Measurements from ENCODE around the gene ABCA13.
"Not testable (repeated sequence)": the region's sequence is repeated elsewhere in the genome, so short reads cannot be mapped to it uniquely, and the experiment has no call there.

The ABCA13 gene

DNA sequence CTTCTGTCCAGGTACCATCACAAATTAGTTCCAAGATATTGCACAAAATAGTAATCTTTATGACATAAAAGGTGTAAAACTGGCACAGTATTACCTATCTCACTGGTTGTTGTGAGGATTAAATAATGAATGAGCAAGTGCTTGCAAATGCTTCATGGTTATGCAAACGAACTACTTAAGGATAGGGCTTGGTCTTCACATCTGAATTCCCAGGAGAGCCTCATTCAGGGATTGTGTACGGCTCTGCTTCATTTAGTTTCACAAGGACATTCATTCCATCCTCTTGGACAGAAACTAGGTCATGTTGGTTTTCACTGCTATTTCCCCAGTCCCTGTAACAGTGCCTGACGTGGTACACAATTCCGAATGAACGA, 12.1 kb downstream of the ABCA13 start:
- Mint-ChIP-seq H3K9me3 (no peaks in the 10 kb centered on the region), H3K4me1 (ENCODE audit: low read depth) (peaks cover 10% of the 10 kb centered on the region), H3K4me3 (no peak overlapping the region), H3K27me3 (ENCODE audit: low read depth) (peaks cover under 1% of the 10 kb centered on the region), H3K36me3 (ENCODE audit: low read depth) (no peaks in the 10 kb centered on the region), H3K27ac (no peak overlapping the region)

DNA sequence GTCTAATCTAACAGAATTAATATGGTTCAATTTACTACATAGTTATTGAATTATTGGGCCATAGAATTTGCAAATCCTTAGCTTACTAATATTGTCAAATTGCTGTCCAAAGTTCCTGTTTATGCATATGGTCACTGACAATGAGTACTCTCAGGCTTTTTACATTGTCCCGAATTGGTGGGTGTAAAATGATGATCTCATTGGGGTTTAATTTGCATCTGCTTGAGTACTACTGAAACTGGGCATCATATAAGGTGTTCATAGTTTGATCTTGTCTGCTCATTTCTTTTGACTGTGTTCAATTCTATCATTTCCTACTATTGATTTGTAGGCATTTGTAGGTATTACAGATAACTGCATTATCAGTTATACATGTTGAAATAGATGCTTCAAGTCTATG, 12.7 kb downstream of the ABCA13 start:
- no peaks in the 10 kb centered on the region for H3K9me3 Mint-ChIP-seq
- peaks cover 10% of the 10 kb centered on the region for H3K4me1 Mint-ChIP-seq (ENCODE audit: low read depth)
- H3K4me3 Mint-ChIP-seq = no peak overlapping the region
- H3K27me3 Mint-ChIP-seq (ENCODE audit: low read depth) = peaks cover 5% of the 10 kb centered on the region
- H3K36me3 Mint-ChIP-seq (ENCODE audit: low read depth) = no peaks in the 10 kb centered on the region
- H3K27ac Mint-ChIP-seq = no peak overlapping the region

DNA sequence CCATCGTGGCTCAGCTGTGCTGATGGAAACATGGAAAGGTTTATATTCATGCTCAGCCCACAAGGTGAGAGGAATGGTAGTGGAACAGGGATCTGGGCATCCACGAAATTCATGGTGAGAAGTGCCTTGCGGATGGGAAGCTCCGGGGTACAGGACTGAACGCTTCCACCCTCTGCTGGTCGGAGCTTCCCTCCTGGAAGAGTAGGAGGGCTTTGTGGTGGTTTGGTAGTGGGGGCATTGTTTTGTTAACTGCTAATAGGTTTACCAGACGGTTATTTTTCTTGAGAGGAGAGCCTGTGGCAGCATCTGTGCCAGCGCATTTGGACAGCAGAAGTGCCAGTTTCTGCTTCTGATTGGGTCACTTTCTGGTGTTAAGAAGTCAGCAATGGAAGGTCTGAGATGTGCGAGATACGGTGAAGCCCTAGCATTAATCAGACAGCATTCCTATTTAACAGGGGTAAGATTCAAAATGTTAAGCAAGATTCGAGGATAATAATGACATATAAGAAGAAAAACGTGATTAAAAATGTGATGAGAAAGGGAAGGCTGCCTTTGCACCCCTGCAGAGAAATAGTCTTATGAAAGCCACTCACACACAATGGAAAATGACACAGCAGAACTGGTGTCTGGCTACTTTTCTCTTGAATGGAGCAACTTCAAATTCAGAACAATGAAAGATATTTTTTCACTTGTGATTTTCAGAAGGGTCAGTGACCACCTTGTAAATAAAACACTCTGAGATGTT, 17.7 kb downstream of the ABCA13 start:
- H3K27me3 Mint-ChIP-seq (ENCODE audit: low read depth) = peaks cover 5% of the 10 kb centered on the region
- no peaks in the 10 kb centered on the region for H3K4me1 Mint-ChIP-seq (ENCODE audit: low read depth)
- H3K27ac Mint-ChIP-seq = no peak overlapping the region
- H3K9me3 Mint-ChIP-seq = no peaks in the 10 kb centered on the region
- H3K36me3 Mint-ChIP-seq (ENCODE audit: low read depth) = no peaks in the 10 kb centered on the region
- no peak overlapping the region for H3K4me3 Mint-ChIP-seq

DNA sequence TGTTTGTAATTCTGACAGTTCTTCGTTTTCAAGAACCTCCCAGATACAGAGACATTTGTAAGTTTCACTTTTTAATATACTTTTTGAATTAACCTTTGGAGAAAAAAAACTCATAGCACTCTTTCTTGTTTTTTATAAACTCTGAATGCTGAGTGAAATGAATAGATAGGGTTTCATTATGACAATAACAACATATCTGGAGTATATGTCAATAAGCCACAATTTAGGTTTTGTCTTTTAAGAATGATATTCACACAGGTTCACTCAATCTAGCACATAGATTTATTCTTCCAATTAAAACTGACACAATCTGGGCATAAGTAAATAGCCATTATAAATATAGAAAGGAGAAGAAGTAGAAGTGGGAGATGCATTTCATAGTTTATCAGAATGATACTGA, 21.7 kb downstream of the ABCA13 start:
- H3K4me1 Mint-ChIP-seq (ENCODE audit: low read depth) = no peaks in the 10 kb centered on the region
- no peaks in the 10 kb centered on the region for H3K9me3 Mint-ChIP-seq
- H3K36me3 Mint-ChIP-seq (ENCODE audit: low read depth) = no peaks in the 10 kb centered on the region
- H3K27ac Mint-ChIP-seq = no peak overlapping the region
- peaks cover 5% of the 10 kb centered on the region for H3K27me3 Mint-ChIP-seq (ENCODE audit: low read depth)
- no peak overlapping the region for H3K4me3 Mint-ChIP-seq

DNA sequence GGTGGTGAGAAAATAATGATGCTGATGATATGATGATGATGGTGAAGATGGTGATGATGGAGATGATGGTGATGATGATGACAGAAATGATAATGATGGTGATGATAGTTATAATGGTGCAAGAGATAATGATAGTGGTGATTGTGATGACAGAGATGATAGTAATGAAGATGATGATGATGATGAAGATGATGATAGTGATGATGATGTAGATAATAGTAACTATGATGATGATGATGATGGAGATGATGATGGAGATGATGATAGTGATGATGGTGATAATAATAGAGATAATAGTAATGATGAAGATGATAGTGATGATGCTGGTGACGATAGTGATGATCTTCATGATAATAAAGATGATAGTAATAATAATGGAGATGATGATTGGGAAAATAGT, 22.2 kb downstream of the ABCA13 start:
- peaks cover 4% of the 10 kb centered on the region for H3K27me3 Mint-ChIP-seq (ENCODE audit: low read depth)
- no peaks in the 10 kb centered on the region for H3K9me3 Mint-ChIP-seq
- H3K27ac Mint-ChIP-seq = no peak overlapping the region
- no peaks in the 10 kb centered on the region for H3K36me3 Mint-ChIP-seq (ENCODE audit: low read depth)
- no peaks in the 10 kb centered on the region for H3K4me1 Mint-ChIP-seq (ENCODE audit: low read depth)
- no peak overlapping the region for H3K4me3 Mint-ChIP-seq

DNA sequence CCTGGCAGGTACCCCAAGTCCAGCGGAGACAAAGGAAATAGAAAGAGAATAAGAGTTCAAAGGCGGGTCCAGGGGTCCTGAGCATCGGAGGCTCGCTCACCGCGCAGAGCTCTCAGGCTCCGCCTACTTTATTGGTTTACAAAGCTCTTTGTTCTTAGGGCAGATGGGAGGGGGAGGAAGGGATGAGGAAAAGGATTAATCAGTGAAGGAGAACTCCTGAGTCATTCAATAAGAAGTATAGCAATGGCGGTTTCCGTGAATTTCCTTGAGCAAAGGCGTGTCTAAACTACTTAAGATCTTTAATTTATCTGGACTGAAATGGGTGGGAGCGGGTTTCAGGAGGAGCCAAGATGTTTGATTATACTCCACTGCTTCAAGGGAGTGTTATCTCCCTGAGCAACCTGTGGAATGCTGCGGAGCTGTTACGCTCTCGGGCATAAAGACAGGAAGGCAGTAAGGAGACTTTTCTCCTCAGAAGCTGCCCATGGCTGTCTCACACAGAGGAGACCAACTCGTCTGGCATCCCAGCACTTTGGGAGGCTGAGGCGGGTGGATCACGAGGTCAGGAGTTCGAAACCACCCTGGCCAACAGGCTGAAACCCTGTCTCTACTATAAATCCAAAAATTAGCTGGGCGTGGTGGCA, 29.8 kb downstream of the ABCA13 start:
- not testable (repeated sequence) for H3K27ac Mint-ChIP-seq; H3K36me3 Mint-ChIP-seq (ENCODE audit: low read depth); H3K27me3 Mint-ChIP-seq (ENCODE audit: low read depth); H3K4me3 Mint-ChIP-seq; H3K9me3 Mint-ChIP-seq; H3K4me1 Mint-ChIP-seq (ENCODE audit: low read depth)

DNA sequence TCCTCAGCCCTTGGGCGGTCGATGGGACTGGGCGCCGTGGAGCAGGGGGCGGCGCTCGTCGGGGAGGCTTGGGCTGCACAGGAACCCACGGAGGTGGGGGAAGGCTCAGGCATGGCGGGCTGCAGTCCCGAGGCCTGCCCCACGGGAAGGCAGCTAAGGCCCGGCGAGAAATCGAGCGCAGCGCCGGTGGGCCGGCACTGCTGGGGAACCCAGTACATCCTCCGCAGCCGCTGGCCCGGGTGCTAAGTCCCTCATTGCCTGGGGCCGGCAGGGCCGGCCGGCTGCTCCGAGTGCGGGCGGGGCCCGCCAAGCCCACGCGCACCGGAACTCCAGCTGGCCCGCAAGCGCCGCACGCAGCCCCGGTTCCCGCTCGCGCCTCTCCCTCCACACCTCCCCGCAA, 31.7 kb downstream of the ABCA13 start:
- H3K9me3 Mint-ChIP-seq; H3K4me1 Mint-ChIP-seq (ENCODE audit: low read depth); H3K27me3 Mint-ChIP-seq (ENCODE audit: low read depth); H3K27ac Mint-ChIP-seq; H3K36me3 Mint-ChIP-seq (ENCODE audit: low read depth); H3K4me3 Mint-ChIP-seq: not testable (repeated sequence)

DNA sequence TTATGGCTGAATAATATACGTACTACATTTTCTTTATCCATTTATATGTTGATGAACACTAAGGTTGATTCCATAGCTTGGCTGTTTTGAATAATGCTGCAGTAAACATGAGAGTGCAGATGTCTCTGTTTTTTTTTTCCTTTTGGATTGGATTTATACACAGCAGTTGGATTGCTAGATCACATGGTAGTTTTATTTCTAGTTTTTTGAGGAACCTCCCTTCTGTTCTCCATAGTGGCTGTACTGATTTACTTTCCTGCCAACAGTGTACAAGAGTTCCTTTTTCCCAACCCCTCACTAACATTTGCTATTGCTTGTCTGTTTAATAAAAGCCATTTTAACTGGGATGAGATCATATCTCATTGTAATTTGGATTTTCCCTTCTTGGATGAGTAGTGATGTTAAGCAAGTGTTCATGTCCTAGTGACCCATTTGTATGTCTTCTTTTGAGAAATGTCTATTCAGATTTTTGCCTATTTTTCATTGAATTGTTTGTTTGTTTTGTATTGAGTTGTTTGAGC, 36.0 kb downstream of the ABCA13 start:
- H3K27ac Mint-ChIP-seq = no peak overlapping the region
- peaks cover 8% of the 10 kb centered on the region for H3K27me3 Mint-ChIP-seq (ENCODE audit: low read depth)
- H3K9me3 Mint-ChIP-seq = no peaks in the 10 kb centered on the region
- H3K4me3 Mint-ChIP-seq = no peak overlapping the region
- no peaks in the 10 kb centered on the region for H3K36me3 Mint-ChIP-seq (ENCODE audit: low read depth)
- H3K4me1 Mint-ChIP-seq (ENCODE audit: low read depth) = no peaks in the 10 kb centered on the region

DNA sequence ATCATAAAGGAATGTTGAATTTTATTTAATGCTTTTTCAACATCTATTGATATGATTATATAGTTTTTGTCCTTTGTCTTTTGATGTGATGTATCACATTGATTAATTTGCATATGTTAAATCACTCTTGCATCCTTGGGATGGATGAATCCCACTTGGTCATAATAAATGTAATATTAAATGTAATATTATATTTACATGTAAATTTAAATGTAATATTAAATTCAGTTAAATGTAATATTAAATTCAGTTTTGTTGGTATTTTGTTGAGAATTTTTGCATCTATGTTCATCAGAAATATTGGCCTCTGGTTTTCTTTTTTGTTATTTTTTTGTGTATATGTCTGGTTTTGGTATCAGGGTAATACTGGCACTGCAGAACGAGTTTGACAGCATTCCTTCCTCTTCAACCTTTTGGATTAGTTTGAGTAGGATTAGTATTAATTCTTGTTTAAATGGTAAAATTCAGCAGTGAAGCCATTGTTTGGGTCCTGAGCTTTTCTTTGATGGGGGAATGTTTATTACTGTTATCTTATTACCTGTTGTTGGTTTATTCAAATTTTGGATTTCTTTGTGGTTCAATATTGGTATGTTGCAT, 37.8 kb downstream of the ABCA13 start:
- H3K4me3 Mint-ChIP-seq = no peak overlapping the region
- H3K36me3 Mint-ChIP-seq (ENCODE audit: low read depth) = no peaks in the 10 kb centered on the region
- H3K27ac Mint-ChIP-seq = no peak overlapping the region
- H3K4me1 Mint-ChIP-seq (ENCODE audit: low read depth) = no peaks in the 10 kb centered on the region
- H3K9me3 Mint-ChIP-seq = no peaks in the 10 kb centered on the region
- H3K27me3 Mint-ChIP-seq (ENCODE audit: low read depth) = peaks cover 8% of the 10 kb centered on the region

DNA sequence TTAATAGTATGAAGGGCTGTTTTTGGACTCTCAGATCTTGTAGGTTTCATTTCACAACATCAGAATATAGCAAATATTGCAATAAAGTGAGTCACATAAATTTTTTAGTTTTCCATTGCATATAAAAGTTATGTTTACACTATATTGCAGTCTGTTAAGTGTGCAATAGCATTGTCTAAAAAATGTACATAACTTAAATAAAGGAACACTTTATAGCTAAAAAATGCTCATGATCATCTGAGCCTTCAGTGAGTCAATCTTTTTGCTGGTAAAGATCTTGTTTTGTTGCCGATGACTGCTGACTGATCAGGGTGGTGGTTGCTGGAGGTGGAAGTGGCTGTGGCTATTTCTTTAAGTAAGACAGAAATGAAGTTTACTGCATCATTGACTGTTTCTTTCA, 42.0 kb downstream of the ABCA13 start:
- H3K36me3 Mint-ChIP-seq (ENCODE audit: low read depth) = no peaks in the 10 kb centered on the region
- H3K9me3 Mint-ChIP-seq = no peaks in the 10 kb centered on the region
- no peaks in the 10 kb centered on the region for H3K4me1 Mint-ChIP-seq (ENCODE audit: low read depth)
- no peak overlapping the region for H3K27ac Mint-ChIP-seq
- peaks cover 12% of the 10 kb centered on the region for H3K27me3 Mint-ChIP-seq (ENCODE audit: low read depth)
- no peak overlapping the region for H3K4me3 Mint-ChIP-seq

DNA sequence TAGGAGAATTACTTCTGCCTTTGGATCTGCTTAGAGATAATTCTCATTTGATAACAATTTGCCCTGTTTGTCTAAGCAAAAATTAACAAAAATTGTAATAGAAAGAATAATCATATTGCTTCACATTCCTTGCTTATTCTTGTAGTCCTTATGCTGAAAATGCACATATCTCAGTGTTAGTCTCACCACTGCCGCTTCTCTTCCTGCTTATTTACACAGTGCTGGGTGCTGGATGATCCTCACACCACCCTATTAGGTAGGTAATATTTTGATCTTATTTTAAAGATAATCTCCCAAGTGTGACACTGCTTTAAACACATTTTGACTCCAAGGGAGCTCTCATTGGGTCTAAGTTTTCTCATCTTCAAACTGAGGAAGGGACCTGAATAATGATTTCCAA, 46.0 kb downstream of the ABCA13 start:
- no peaks in the 10 kb centered on the region for H3K4me1 Mint-ChIP-seq (ENCODE audit: low read depth)
- H3K9me3 Mint-ChIP-seq = no peaks in the 10 kb centered on the region
- no peak overlapping the region for H3K27ac Mint-ChIP-seq
- H3K4me3 Mint-ChIP-seq = no peak overlapping the region
- H3K36me3 Mint-ChIP-seq (ENCODE audit: low read depth) = no peaks in the 10 kb centered on the region
- peaks cover 9% of the 10 kb centered on the region for H3K27me3 Mint-ChIP-seq (ENCODE audit: low read depth)

DNA sequence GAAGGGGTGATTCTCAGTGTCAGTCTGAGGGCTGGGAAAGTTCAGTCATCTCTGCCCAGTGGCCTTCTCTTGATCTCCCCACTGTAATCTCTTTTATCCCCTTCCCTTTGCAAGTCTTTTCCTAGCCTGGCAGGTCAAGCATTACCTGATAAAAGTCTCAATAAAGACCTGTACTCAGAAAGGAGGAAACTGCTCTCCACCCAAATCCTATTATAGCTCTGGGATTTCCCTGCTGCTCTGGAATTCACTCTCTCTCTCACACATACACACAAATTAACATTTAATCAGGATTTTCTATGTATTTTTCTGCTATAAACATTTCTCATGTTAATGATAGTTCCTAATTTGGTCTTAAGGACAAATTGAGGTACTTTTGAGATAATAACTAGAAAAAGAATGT, 46.5 kb downstream of the ABCA13 start:
- Mint-ChIP-seq H3K4me1 (ENCODE audit: low read depth) (no peaks in the 10 kb centered on the region), H3K36me3 (ENCODE audit: low read depth) (no peaks in the 10 kb centered on the region)

DNA sequence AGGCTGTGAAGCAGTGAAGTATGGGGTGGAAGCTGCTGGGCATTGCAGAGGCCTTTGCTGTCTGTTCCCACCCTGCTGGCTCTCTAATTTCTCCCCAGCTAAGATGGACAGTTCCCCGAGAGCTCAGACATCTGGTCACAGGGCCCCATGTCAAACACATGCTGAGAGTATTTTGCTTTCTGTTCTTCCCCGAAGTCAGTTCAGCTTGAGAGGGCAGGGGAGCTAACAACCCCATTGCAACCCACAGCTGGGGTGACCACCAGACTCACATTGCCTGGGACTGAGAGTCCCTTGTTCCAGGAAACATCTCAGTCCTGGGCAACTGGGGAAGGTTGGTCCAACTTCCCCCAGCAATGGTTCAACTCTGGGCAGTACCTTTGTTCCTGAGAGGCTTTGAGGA, 52.8 kb downstream of the ABCA13 start:
- Mint-ChIP-seq H3K4me1 (ENCODE audit: low read depth) (no peaks in the 10 kb centered on the region), H3K27ac (no peak overlapping the region), H3K9me3 (no peaks in the 10 kb centered on the region), H3K27me3 (ENCODE audit: low read depth) (peaks cover 13% of the 10 kb centered on the region), H3K4me3 (no peak overlapping the region), H3K36me3 (ENCODE audit: low read depth) (no peaks in the 10 kb centered on the region)

More for the DNA sequence above, 46.5 kb downstream of the ABCA13 start:
- Mint-ChIP-seq H3K9me3 (no peaks in the 10 kb centered on the region), H3K4me3 (no peak overlapping the region), H3K27ac (no peak overlapping the region), H3K27me3 (ENCODE audit: low read depth) (peaks cover 11% of the 10 kb centered on the region)

DNA sequence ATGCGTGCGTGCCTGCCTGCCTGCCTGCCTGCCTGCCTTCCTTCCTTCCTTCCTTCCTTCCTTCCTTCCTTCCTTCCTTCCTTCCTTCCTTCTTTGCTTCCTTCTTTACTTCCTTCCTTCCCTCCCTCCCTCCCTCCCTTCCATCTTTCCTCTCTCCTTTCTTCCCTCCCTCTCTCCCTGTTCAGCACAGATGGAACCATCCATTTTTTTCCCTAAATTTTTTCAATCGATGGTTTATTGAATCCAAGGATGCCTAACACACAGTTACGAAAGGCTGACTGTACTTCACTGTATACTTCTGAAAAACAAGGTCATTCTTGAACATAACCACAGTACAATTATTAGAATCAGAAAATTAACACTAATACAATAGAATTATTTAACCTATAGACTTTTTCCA, 53.8 kb downstream of the ABCA13 start:
- Mint-ChIP-seq H3K36me3 (ENCODE audit: low read depth) (no peaks in the 10 kb centered on the region), H3K4me1 (ENCODE audit: low read depth) (no peaks in the 10 kb centered on the region), H3K27ac (no peak overlapping the region), H3K27me3 (ENCODE audit: low read depth) (peaks cover 8% of the 10 kb centered on the region), H3K4me3 (no peak overlapping the region), H3K9me3 (no peaks in the 10 kb centered on the region)

DNA sequence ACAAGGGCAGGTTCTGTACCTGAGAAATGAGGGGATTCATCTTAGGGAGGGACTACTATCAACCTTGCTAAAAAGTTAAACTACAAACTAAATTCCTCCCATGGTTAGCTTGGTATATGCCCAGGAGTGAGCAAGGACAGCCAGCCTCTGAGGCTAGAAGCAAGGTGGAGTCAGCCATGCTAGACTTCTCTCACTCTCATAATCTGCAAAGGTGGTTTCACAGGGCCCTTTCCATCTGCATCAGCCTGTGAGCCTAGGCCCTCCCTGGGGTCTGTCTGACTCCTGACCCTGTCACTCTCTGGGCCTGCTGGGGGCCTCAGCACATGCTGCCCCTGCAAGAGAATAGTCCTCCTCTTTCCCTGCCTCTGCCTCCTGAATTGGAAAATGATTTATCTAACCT, 66.1 kb downstream of the ABCA13 start:
- no peaks in the 10 kb centered on the region for H3K4me1 Mint-ChIP-seq (ENCODE audit: low read depth)
- H3K36me3 Mint-ChIP-seq (ENCODE audit: low read depth) = no peaks in the 10 kb centered on the region
- no peaks in the 10 kb centered on the region for H3K27me3 Mint-ChIP-seq (ENCODE audit: low read depth)
- H3K4me3 Mint-ChIP-seq = no peak overlapping the region
- H3K27ac Mint-ChIP-seq = no peak overlapping the region
- no peaks in the 10 kb centered on the region for H3K9me3 Mint-ChIP-seq

Measured in T-helper 1 cell treated with Interleukin-12 subunit alpha and Interleukin-12 subunit beta and Interleukin-4 antibody, amounts not matched to agents 30 μg/mL and 1 μg/mL, for 36 hours (primary cell).